GM12864 (cell line): ENCODE results near the gene ERC1.

Source experiments
- DNase-seq: peaks from one replicate; pipeline ENCODE4 v3.0.0-alpha.2; 2011; ENCODE audit warnings: low read depth
- H3K4me3 ChIP-seq: 2 replicates; pipeline ENCODE4 v1.5.1; 2011; ENCODE audit warnings: mild to moderate bottlenecking, low read depth, low read length, control low read depth
- CTCF ChIP-seq: IDR thresholded peaks from 2 replicates; pipeline ENCODE4 v1.5.1; 2011; ENCODE audit warnings: low read depth, mild to moderate bottlenecking, moderate library complexity, low read length, control low read depth, inconsistent platforms; ENCODE audit errors: missing control alignments

ERC1 gene

GRCh38 chr12:1531654-1532374 is 540.8 kb downstream of the ERC1 start:
- no peak for TF ChIP-seq CTCF
- DNase-seq, result peak; percentile 40
- H3K4me3 ChIP-seq, result peak overlapping the region; percentile 74

GRCh38 chr12:1532375-1533165 is 541.5 kb downstream of the ERC1 start:
- peak overlapping the region; percentile 74 for H3K4me3 ChIP-seq
- TF ChIP-seq CTCF, result no peak
- DNase-seq, result no peak

- DNase-seq, result no peak
- peak; percentile 42 for TF ChIP-seq CTCF
- H3K4me3 ChIP-seq, result peak overlapping the region; percentile 74
Observed at GRCh38 chr12:1533205-1533601, 542.2 kb downstream of the ERC1 start.

- peak; percentile 57 for DNase-seq
- peak overlapping the region; percentile 74 for H3K4me3 ChIP-seq
- TF ChIP-seq CTCF, result no peak
Observed at GRCh38 chr12:1533602-1534304, 542.7 kb downstream of the ERC1 start.

GRCh38 chr12:1534748-1535147 is 543.7 kb downstream of the ERC1 start:
- TF ChIP-seq CTCF, result no peak
- H3K4me3 ChIP-seq, result peak overlapping the region; percentile 15
- no peak for DNase-seq

- DNase-seq, result no peak
- no peak for TF ChIP-seq CTCF
Observed at GRCh38 chr12:1536817-1537216, 545.8 kb downstream of the ERC1 start.

More at GRCh38 chr12:1536817-1537216, 545.8 kb downstream of the ERC1 start:
- no peak overlapping the region for H3K4me3 ChIP-seq
